OCI-LY1 (cell line): Measurements from ENCODE around the gene WIPF1.

Experiments
- H2AFZ ChIP-seq: fragments of 200-600 bp; sonication (generic), shearing (Covaris generic); 2 replicates; pipeline ENCODE4 v1.6.0; 2014; ENCODE audit warnings: antibody characterized with exemption, mild to moderate bottlenecking, low read length
- H3F3A ChIP-seq: fragments of 200-600 bp; sonication (generic), shearing (Covaris generic); 2 replicates; pipeline ENCODE4 v1.6.0; 2014; ENCODE audit warnings: mild to moderate bottlenecking, antibody characterized with exemption, low read length, moderate library complexity; ENCODE audit not compliant: insufficient read depth
- H3K27ac ChIP-seq: fragments of 200-600 bp; sonication (generic); 2 replicates; pipeline ENCODE4 v1.5.1; 2014; ENCODE audit warnings: low read length, mixed run types, mild to moderate bottlenecking, low read depth; ENCODE audit not compliant: poor library complexity, severe bottlenecking
- H3K27me3 ChIP-seq: fragments of 200-600 bp; sonication (generic); 2 replicates; pipeline ENCODE4 v1.6.0; 2014; ENCODE audit warnings: antibody characterized with exemption, mild to moderate bottlenecking, low read length, moderate library complexity; ENCODE audit not compliant: insufficient read depth
- H3K36me3 ChIP-seq: fragments of 200-600 bp; sonication (generic); 2 replicates; pipeline ENCODE4 v1.6.1; 2014; ENCODE audit warnings: mild to moderate bottlenecking, antibody characterized with exemption, low read length, moderate library complexity, mixed read lengths; ENCODE audit not compliant: insufficient read depth
- H3K4me1 ChIP-seq: fragments of 200-600 bp; sonication (generic); 2 replicates; pipeline ENCODE4 v1.5.1; 2014; ENCODE audit warnings: mild to moderate bottlenecking, low read length, moderate library complexity; ENCODE audit not compliant: insufficient read depth, severe bottlenecking
- H3K4me2 ChIP-seq: fragments of 200-600 bp; sonication (generic), shearing (Covaris generic); 2 replicates; pipeline ENCODE4 v1.6.1; 2014; ENCODE audit warnings: low read length
- H3K4me3 ChIP-seq: fragments of 200-600 bp; sonication (generic); 2 replicates; pipeline ENCODE4 v1.5.1; 2014; ENCODE audit warnings: low read length, low read depth, mild to moderate bottlenecking, mixed read lengths; ENCODE audit not compliant: poor library complexity, severe bottlenecking
- H3K79me2 ChIP-seq: fragments of 200-600 bp; shearing (Covaris generic); 2 replicates; pipeline ENCODE4 v1.6.1; 2016; ENCODE audit warnings: mixed run types, low read length, mixed read lengths; ENCODE audit not compliant: insufficient read depth
- H3K9ac ChIP-seq: fragments of 200-600 bp; sonication (generic), shearing (Covaris generic); 2 replicates; pipeline ENCODE4 v1.6.1; 2014; ENCODE audit warnings: mild to moderate bottlenecking, low read length, mixed read lengths
- H3K9me2 ChIP-seq: fragments of 200-600 bp; sonication (generic), shearing (Covaris generic); 2 replicates; pipeline ENCODE4 v1.6.1; 2014; ENCODE audit warnings: low read depth, mild to moderate bottlenecking, low read length, mixed read lengths
- H3K9me3 ChIP-seq: fragments of 200-600 bp; shearing (Covaris generic); 2 replicates; pipeline ENCODE4 v1.6.1; 2014; ENCODE audit warnings: low read length, mixed read lengths
- H4K20me1 ChIP-seq: fragments of 200-600 bp; sonication (generic), shearing (Covaris generic); 2 replicates; pipeline ENCODE4 v1.6.0; 2016; ENCODE audit warnings: mild to moderate bottlenecking, low read length; ENCODE audit not compliant: insufficient read depth
- EZH2 ChIP-seq: fragments of 200-600 bp; sonication (generic), shearing (Covaris generic); IDR thresholded peaks from 2 replicates; pipeline ENCODE4 v1.8.0; 2017; ENCODE audit warnings: borderline replicate concordance, mixed run types, mild to moderate bottlenecking, antibody characterized with exemption, low read length, moderate library complexity, mixed read lengths
- TF ChIP-seq, protein P1 (sequence below): fragments of 200-600 bp; sonication (generic), shearing (Covaris generic); IDR thresholded peaks from 2 replicates; pipeline ENCODE4 v1.5.1; 2017; ENCODE audit warnings: mild to moderate bottlenecking, antibody characterized with exemption, low read length, moderate library complexity, mixed read lengths

The WIPF1 gene, protein sequence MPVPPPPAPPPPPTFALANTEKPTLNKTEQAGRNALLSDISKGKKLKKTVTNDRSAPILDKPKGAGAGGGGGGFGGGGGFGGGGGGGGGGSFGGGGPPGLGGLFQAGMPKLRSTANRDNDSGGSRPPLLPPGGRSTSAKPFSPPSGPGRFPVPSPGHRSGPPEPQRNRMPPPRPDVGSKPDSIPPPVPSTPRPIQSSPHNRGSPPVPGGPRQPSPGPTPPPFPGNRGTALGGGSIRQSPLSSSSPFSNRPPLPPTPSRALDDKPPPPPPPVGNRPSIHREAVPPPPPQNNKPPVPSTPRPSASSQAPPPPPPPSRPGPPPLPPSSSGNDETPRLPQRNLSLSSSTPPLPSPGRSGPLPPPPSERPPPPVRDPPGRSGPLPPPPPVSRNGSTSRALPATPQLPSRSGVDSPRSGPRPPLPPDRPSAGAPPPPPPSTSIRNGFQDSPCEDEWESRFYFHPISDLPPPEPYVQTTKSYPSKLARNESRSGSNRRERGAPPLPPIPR

DNA sequence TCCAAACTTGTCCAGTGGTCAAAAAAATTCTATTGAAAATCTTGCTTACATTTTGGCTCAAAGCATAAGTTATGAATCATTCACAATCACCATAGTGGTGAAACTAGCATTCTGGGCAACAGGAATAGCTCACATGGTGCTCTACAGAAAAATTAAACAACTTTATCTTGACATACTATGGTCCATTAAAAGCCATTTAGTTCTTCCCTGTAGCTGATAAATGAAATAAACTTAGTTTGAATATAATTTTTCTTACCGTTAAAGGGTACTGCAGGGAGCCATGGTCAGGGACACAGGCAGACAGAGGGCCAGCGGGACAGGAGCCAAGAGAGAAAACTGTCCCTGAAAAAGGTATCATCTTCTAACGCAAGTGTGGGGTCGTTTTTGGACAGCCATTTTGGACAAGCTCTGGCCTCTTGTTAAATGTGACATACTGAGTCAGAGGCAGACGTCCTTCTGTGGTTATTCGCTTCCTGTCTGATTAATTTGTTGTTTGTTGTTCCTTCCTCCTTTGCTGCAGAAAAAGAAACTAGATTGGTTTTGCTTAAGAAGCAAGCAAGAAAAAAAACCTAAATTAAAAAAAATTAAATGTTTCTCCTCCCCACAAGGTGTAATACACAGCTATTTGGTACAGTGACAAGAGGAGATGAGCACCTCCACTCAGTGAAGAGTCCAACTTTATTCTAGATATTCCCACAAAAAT is at the start of gene WIPF1:
Gene WIPF1, minus strand, starts transcription at position 460 of the 703 bp plus-strand sequence. CDS start 12,231 bp downstream, outside the sequence.
- Histone ChIP-seq H3K36me3 (no peaks in the 10 kb centered on the region), H3K4me2 (peak within 1 kb of the TSS; percentile 84), H3K4me3 (peak within 1 kb of the TSS; percentile 72), H3K27me3 (no peaks in the 10 kb centered on the region), H3K27ac (peak within 1 kb of the TSS; percentile 98), H3K4me1 (peaks cover 94% of the 10 kb centered on the region), H3K9me3 (no peaks in the 10 kb centered on the region), H3F3A (no peaks in the 10 kb centered on the region), H3K79me2 (peaks cover 38% of the 10 kb centered on the region), H4K20me1 (no peaks in the 10 kb centered on the region), H3K9me2 (no peaks in the 10 kb centered on the region), H3K9ac (peak within 1 kb of the TSS; percentile 93), H2AFZ (no peak within 1 kb of the TSS)
- TF ChIP-seq, protein P1, sequence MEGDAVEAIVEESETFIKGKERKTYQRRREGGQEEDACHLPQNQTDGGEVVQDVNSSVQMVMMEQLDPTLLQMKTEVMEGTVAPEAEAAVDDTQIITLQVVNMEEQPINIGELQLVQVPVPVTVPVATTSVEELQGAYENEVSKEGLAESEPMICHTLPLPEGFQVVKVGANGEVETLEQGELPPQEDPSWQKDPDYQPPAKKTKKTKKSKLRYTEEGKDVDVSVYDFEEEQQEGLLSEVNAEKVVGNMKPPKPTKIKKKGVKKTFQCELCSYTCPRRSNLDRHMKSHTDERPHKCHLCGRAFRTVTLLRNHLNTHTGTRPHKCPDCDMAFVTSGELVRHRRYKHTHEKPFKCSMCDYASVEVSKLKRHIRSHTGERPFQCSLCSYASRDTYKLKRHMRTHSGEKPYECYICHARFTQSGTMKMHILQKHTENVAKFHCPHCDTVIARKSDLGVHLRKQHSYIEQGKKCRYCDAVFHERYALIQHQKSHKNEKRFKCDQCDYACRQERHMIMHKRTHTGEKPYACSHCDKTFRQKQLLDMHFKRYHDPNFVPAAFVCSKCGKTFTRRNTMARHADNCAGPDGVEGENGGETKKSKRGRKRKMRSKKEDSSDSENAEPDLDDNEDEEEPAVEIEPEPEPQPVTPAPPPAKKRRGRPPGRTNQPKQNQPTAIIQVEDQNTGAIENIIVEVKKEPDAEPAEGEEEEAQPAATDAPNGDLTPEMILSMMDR, result no peak
- no peak for TF ChIP-seq EZH2

DNA sequence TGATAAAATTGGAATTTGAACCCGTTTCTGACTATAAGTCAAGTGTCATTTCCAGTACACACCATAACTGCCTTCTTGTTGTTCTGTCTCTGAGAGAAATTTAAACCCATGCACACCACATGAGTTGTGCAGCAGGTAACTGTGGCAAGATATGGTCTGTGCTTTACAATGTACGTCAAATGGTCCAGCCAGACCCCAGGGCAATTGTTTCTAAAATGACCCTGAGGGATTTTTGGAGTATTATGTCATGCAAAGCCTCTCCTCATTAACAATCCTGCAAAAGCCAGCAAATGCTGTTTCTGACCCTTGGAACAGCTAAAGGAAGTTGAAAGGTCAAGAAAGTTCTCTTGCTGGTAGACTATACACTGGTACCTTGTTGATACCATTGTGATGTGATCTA is 47.7 kb upstream of the WIPF1 start:
- Histone ChIP-seq H3K36me3 (no peaks in the 10 kb centered on the region; the same call in 1 of the 2 replicates), H3K9ac (no peak overlapping the region)

DNA sequence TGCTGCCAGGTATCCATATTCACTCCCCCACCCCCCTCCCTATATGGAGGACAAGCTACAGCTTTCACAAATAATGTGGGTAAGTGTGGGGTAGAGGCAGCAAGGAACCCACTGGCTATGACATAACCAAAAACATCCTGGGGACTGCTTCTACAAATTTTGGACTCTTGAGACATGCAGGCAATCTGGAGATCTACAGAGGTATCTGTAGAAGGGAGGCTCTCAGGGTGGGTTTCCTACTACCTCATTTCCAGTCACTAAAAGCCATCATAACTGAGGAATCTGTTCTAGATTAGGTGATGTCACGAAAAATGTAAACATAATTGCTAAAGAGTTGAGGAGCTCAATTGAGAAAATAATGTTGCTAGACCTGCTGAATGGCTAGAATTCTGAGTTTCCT is 46.8 kb upstream of the WIPF1 start:
- TF ChIP-seq, protein P1, result no peak
- no peak for TF ChIP-seq EZH2
- Histone ChIP-seq H3K9me2 (no peaks in the 10 kb centered on the region), H3K27me3 (no peaks in the 10 kb centered on the region; the same call in 1 of the 2 replicates), H3K9me3 (peaks cover 3% of the 10 kb centered on the region), H3K9ac (no peak overlapping the region), H3K4me2 (no peak overlapping the region), H3K4me3 (no peak overlapping the region), H3K79me2 (no peaks in the 10 kb centered on the region), H3K27ac (no peak overlapping the region), H4K20me1 (no peaks in the 10 kb centered on the region), H3K36me3 (no peaks in the 10 kb centered on the region; the same call in 1 of the 2 replicates), H3K4me1 (no peaks in the 10 kb centered on the region), H2AFZ (no peak overlapping the region), H3F3A (no peaks in the 10 kb centered on the region)

More for the DNA sequence above, 47.7 kb upstream of the WIPF1 start:
- TF ChIP-seq EZH2, result no peak
- TF ChIP-seq, protein P1, result no peak
- Histone ChIP-seq H3K9me3 (peaks cover 3% of the 10 kb centered on the region), H3K79me2 (no peaks in the 10 kb centered on the region), H2AFZ (no peak overlapping the region), H4K20me1 (no peaks in the 10 kb centered on the region), H3K4me3 (no peak overlapping the region), H3K27me3 (no peaks in the 10 kb centered on the region; the same call in 1 of the 2 replicates), H3K27ac (no peak overlapping the region), H3K9me2 (no peaks in the 10 kb centered on the region), H3K4me1 (no peaks in the 10 kb centered on the region), H3K4me2 (no peak overlapping the region), H3F3A (no peaks in the 10 kb centered on the region)
